DND-41 (cell line): ENCODE measurements around the gene TEX2.

Source experiments
- ATAC-seq: fragments of 200-7000 bp; cut with Tn5 transposase; 3 replicates; pipeline ENCODE4 v1.9.1; 2021; ENCODE audit warnings: low read depth; ENCODE audit not compliant: insufficient read depth
- DNase-seq: peaks from one replicate; pipeline ENCODE4 v3.0.0-alpha.2; 2020
- H2AFZ ChIP-seq: 2 replicates; pipeline ENCODE4 v1.6.0; 2012; ENCODE audit warnings: low read depth, low read length
- H3K27ac ChIP-seq: 2 replicates; pipeline ENCODE4 v1.5.1; 2012; ENCODE audit warnings: low read length, inconsistent platforms
- H3K27me3 ChIP-seq: fragments of 200-600 bp; sonication (generic); 2 replicates; pipeline ENCODE4 v1.6.0; 2012; ENCODE audit warnings: low read length, mild to moderate bottlenecking, inconsistent platforms; ENCODE audit not compliant: insufficient read depth, poor library complexity
- H3K36me3 ChIP-seq: 2 replicates; pipeline ENCODE4 v1.5.1; 2012; ENCODE audit warnings: low read length, inconsistent platforms; ENCODE audit not compliant: insufficient read depth
- H3K4me1 ChIP-seq: 2 replicates; pipeline ENCODE4 v1.5.1; 2012; ENCODE audit warnings: mild to moderate bottlenecking, low read length; ENCODE audit not compliant: insufficient read depth
- H3K4me2 ChIP-seq: 2 replicates; pipeline ENCODE4 v1.6.0; 2012; ENCODE audit warnings: mild to moderate bottlenecking, moderate library complexity, low read length, inconsistent platforms; ENCODE audit not compliant: insufficient read depth
- H3K4me3 ChIP-seq, 2 experiments: fragments of 200-600 bp in 1 of 2; shearing (Covaris generic) in 1 of 2; 2 replicates each; pipeline ENCODE4 v1.5.1; 2012 to 2016; ENCODE audit warnings: inconsistent platforms in 2 of 2, low read length in 2 of 2, mild to moderate bottlenecking in 2 of 2, low read depth in 1 of 2, moderate library complexity in 1 of 2
- H3K79me2 ChIP-seq: 2 replicates; pipeline ENCODE4 v1.6.0; 2012; ENCODE audit warnings: low read length, inconsistent platforms; ENCODE audit not compliant: insufficient read depth
- H3K9ac ChIP-seq: 2 replicates; pipeline ENCODE4 v1.6.0; 2012; ENCODE audit warnings: low read depth, mild to moderate bottlenecking, inconsistent platforms, low read length, moderate library complexity
- H3K9me3 ChIP-seq: 2 replicates; pipeline ENCODE4 v1.5.1; 2012; ENCODE audit warnings: low read length, moderate library complexity, mild to moderate bottlenecking, inconsistent platforms; ENCODE audit not compliant: insufficient read depth, severe bottlenecking
- H4K20me1 ChIP-seq: 2 replicates; pipeline ENCODE4 v1.6.0; 2012; ENCODE audit warnings: low read length; ENCODE audit not compliant: insufficient read depth
- CTCF ChIP-seq: IDR thresholded peaks from 2 replicates; pipeline ENCODE4 v1.5.1; 2012; ENCODE audit warnings: borderline replicate concordance, low read length, moderate library complexity, mild to moderate bottlenecking; ENCODE audit not compliant: poor library complexity, severe bottlenecking; ENCODE audit errors: extremely low read depth
- EZH2 ChIP-seq: IDR thresholded peaks from 3 replicates; pipeline ENCODE4 v1.6.1; 2012; ENCODE audit warnings: borderline replicate concordance, low read depth, mild to moderate bottlenecking, moderate library complexity, low read length, inconsistent platforms; ENCODE audit not compliant: severe bottlenecking

Gene TEX2

GRCh38 chr17:64219571-64219970, 43.5 kb downstream of the TEX2 start:
- no peak for TF ChIP-seq EZH2
- TF ChIP-seq CTCF: no peak
- H3K36me3 ChIP-seq: no peaks in the 10 kb centered on the region
- no peak overlapping the region for H2AFZ ChIP-seq
- no peak overlapping the region for H3K27ac ChIP-seq
- no peaks in the 10 kb centered on the region for H3K27me3 ChIP-seq
- peaks cover 7% of the 10 kb centered on the region; the same call in 1 of the 2 replicates for H3K79me2 ChIP-seq
- H3K4me3 ChIP-seq: no peak overlapping the region
- ATAC-seq (no peak), DNase-seq (no peak)
- H3K4me2 ChIP-seq: no peak overlapping the region
- H3K9me3 ChIP-seq: no peaks in the 10 kb centered on the region
- H3K9ac ChIP-seq: no peak overlapping the region
- H4K20me1 ChIP-seq: peaks cover 17% of the 10 kb centered on the region; the same call in 1 of the 2 replicates
- H3K4me1 ChIP-seq: no peaks in the 10 kb centered on the region

- H3K9me3 ChIP-seq: no peaks in the 10 kb centered on the region
- H3K27me3 ChIP-seq: no peaks in the 10 kb centered on the region
- ATAC-seq: no peak
- no peak for DNase-seq
- TF ChIP-seq CTCF (no peak), EZH2 (no peak)
- no peak overlapping the region for H3K4me3 ChIP-seq
- no peaks in the 10 kb centered on the region for H3K4me1 ChIP-seq
- H3K79me2 ChIP-seq: peaks cover 7% of the 10 kb centered on the region; the same call in 1 of the 2 replicates
- H3K9ac ChIP-seq: no peak overlapping the region
- H2AFZ ChIP-seq: no peak overlapping the region
- H3K27ac ChIP-seq: no peak overlapping the region
- peaks cover 10% of the 10 kb centered on the region; the same call in 1 of the 2 replicates for H3K36me3 ChIP-seq
- H4K20me1 ChIP-seq: peaks cover 11% of the 10 kb centered on the region; the same call in 1 of the 2 replicates
- no peak overlapping the region for H3K4me2 ChIP-seq
Observed at GRCh38 chr17:64218066-64218465, 45.0 kb downstream of the TEX2 start.

DNA sequence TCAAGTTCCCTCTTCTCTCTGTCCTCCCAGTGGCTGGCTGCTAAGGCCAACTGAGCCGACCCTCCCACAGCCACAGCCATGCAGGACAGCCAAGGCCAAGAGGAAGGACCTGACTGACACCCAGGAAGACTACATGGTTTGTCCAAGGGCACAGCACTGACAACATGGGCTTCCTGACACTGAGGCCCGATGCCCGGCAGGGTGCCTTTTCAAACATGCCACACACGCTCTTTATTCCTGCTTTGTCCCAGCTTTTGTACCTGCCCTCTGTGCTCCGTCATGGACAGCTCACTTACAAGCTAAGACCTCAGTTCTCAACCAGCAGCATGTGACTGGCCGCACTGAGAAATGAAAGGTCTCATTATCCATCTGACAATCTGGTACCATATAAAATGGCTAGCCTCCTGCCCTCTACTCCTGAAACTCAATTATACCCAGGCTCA, 45.8 kb downstream of the TEX2 start:
- ATAC-seq: no peak
- Histone ChIP-seq H3K4me1 (no peaks in the 10 kb centered on the region), H3K9me3 (no peaks in the 10 kb centered on the region), H3K27ac (no peak overlapping the region), H3K4me3 (no peak overlapping the region), H3K79me2 (peaks cover 7% of the 10 kb centered on the region; the same call in 1 of the 2 replicates), H2AFZ (no peak overlapping the region), H3K4me2 (no peak overlapping the region), H3K36me3 (peaks cover 18% of the 10 kb centered on the region; the same call in 1 of the 2 replicates), H3K9ac (no peak overlapping the region), H3K27me3 (no peaks in the 10 kb centered on the region), H4K20me1 (peaks cover 11% of the 10 kb centered on the region; the same call in 1 of the 2 replicates)
- TF ChIP-seq CTCF (no peak), EZH2 (no peak)
- DNase-seq: no peak
